IMR-90 (cell line): Measurements from ENCODE around the gene GSS.

ENCODE experiments used
- CEBPB ChIP-seq: IDR thresholded peaks from 2 replicates; pipeline ENCODE4 v1.6.1; 2012; ENCODE audit warnings: low read depth, low read length, improper control_type of control experiment
- CTCF ChIP-seq: conservative IDR thresholded peaks from 2 replicates; pipeline ENCODE4 v1.5.1; 2012; ENCODE audit warnings: mild to moderate bottlenecking, low read depth, low read length, improper control_type of control experiment
- MAFK ChIP-seq: IDR thresholded peaks from 2 replicates; pipeline ENCODE4 v1.6.1; 2012; ENCODE audit warnings: low read depth, low read length, improper control_type of control experiment
- SMC3 ChIP-seq: fragments of 150-350 bp; IDR thresholded peaks from 2 replicates; pipeline ENCODE4 v1.6.1; 2016; ENCODE audit warnings: low read depth, mild to moderate bottlenecking, antibody characterized with exemption, low read length, moderate library complexity

- TF ChIP-seq MAFK (no peak), CTCF (no peak), SMC3 (no peak), CEBPB (no peak)
These were observed 29.6 kb downstream of the GSS start for GRCh38 chr20:34925981-34926380.
